ENCODE results near the gene TNPO2. TPM values are rescaled to one million over a fixed set of nuclear protein-coding genes. Genes with fewer than 3 reads are reported as not detected.
"Not testable (repeated sequence)": the region's sequence is repeated elsewhere in the genome, so short reads cannot be mapped to it uniquely, and the experiment has no call there.

Gene TNPO2
- total RNA-seq, 1 donor from 2014 or later: 20.4 TPM

- H3K4me3 ChIP-seq (ENCODE audit: low read length in 3 of 3): no peak overlapping the region
- H3K27me3 ChIP-seq (ENCODE audit: control insufficient read depth in 3 of 3, insufficient read depth in 3 of 3, low read length in 3 of 3): no peaks in the 10 kb centered on the region
- no peak overlapping the region for H3K9ac ChIP-seq (ENCODE audit: low read depth in 1 of 3, low read length in 3 of 3)
- H3K36me3 ChIP-seq (ENCODE audit: control insufficient read depth in 3 of 3, insufficient read depth in 3 of 3, low read length in 3 of 3): peaks cover 59 to 67% (median 64%) of the 10 kb centered on the region in 3 donors
- H3K9me3 ChIP-seq (ENCODE audit: control insufficient read depth in 3 of 3, low read length in 3 of 3): no peaks in the 10 kb centered on the region
- no peak overlapping the region for H3K27ac ChIP-seq (ENCODE audit: low read depth, low read length)
- no peaks in the 10 kb centered on the region for H3K4me1 ChIP-seq (ENCODE audit: control insufficient read depth in 3 of 3, insufficient read depth in 3 of 3, low read length in 3 of 3)
These were observed 12.5 kb downstream of the TNPO2 start for GRCh38 chr19:12711187-12711586.

GRCh38 chr19:12708641-12709040, 15.1 kb downstream of the TNPO2 start:
- Histone ChIP-seq H3K4me1 (ENCODE audit: control insufficient read depth in 3 of 3, insufficient read depth in 3 of 3, low read length in 3 of 3) (no peaks in the 10 kb centered on the region), H3K27me3 (ENCODE audit: control insufficient read depth in 3 of 3, insufficient read depth in 3 of 3, low read length in 3 of 3) (no peaks in the 10 kb centered on the region), H3K9me3 (ENCODE audit: control insufficient read depth in 3 of 3, low read length in 3 of 3) (no peaks in the 10 kb centered on the region), H3K9ac (ENCODE audit: low read depth in 1 of 3, low read length in 3 of 3) (no peak overlapping the region), H3K36me3 (ENCODE audit: control insufficient read depth in 3 of 3, insufficient read depth in 3 of 3, low read length in 3 of 3) (peaks cover 54 to 70% (median 69%) of the 10 kb centered on the region in 3 donors), H3K27ac (ENCODE audit: low read depth, low read length) (no peak overlapping the region), H3K4me3 (ENCODE audit: low read length in 3 of 3) (no peak overlapping the region)

GRCh38 chr19:12706332-12706718, 17.4 kb downstream of the TNPO2 start:
- Histone ChIP-seq H3K9ac (ENCODE audit: low read depth in 1 of 3, low read length in 3 of 3) (no peak overlapping the region), H3K4me1 (ENCODE audit: control insufficient read depth in 3 of 3, insufficient read depth in 3 of 3, low read length in 3 of 3) (no peaks in the 10 kb centered on the region), H3K27ac (ENCODE audit: low read depth, low read length) (no peak overlapping the region), H3K36me3 (ENCODE audit: control insufficient read depth in 3 of 3, insufficient read depth in 3 of 3, low read length in 3 of 3) (peaks cover 64 to 76% (median 75%) of the 10 kb centered on the region in 3 donors), H3K4me3 (ENCODE audit: low read length in 3 of 3) (no peak overlapping the region), H3K9me3 (ENCODE audit: control insufficient read depth in 3 of 3, low read length in 3 of 3) (no peaks in the 10 kb centered on the region), H3K27me3 (ENCODE audit: control insufficient read depth in 3 of 3, insufficient read depth in 3 of 3, low read length in 3 of 3) (no peaks in the 10 kb centered on the region)

- Histone ChIP-seq H3K9ac (ENCODE audit: low read depth in 1 of 3, low read length in 3 of 3) (no peak overlapping the region), H3K36me3 (ENCODE audit: control insufficient read depth in 3 of 3, insufficient read depth in 3 of 3, low read length in 3 of 3) (peaks cover 65 to 78% (median 76%) of the 10 kb centered on the region in 3 donors), H3K4me1 (ENCODE audit: control insufficient read depth in 3 of 3, insufficient read depth in 3 of 3, low read length in 3 of 3) (no peaks in the 10 kb centered on the region), H3K9me3 (ENCODE audit: control insufficient read depth in 3 of 3, low read length in 3 of 3) (no peaks in the 10 kb centered on the region), H3K27ac (ENCODE audit: low read depth, low read length) (no peak overlapping the region), H3K4me3 (ENCODE audit: low read length in 3 of 3) (no peak overlapping the region), H3K27me3 (ENCODE audit: control insufficient read depth in 3 of 3, insufficient read depth in 3 of 3, low read length in 3 of 3) (no peaks in the 10 kb centered on the region)
These were observed 17.9 kb downstream of the TNPO2 start for GRCh38 chr19:12705654-12706331.

GRCh38 chr19:12705169-12705568, 18.6 kb downstream of the TNPO2 start:
- H3K4me1 ChIP-seq (ENCODE audit: control insufficient read depth in 3 of 3, insufficient read depth in 3 of 3, low read length in 3 of 3): no peaks in the 10 kb centered on the region
- H3K9me3 ChIP-seq (ENCODE audit: control insufficient read depth in 3 of 3, low read length in 3 of 3): no peaks in the 10 kb centered on the region
- no peak overlapping the region for H3K9ac ChIP-seq (ENCODE audit: low read depth in 1 of 3, low read length in 3 of 3)
- H3K36me3 ChIP-seq (ENCODE audit: control insufficient read depth in 3 of 3, insufficient read depth in 3 of 3, low read length in 3 of 3): peaks cover 65 to 77% (median 75%) of the 10 kb centered on the region in 3 donors
- no peak overlapping the region for H3K4me3 ChIP-seq (ENCODE audit: low read length in 3 of 3)
- H3K27ac ChIP-seq (ENCODE audit: low read depth, low read length): no peak overlapping the region
- H3K27me3 ChIP-seq (ENCODE audit: control insufficient read depth in 3 of 3, insufficient read depth in 3 of 3, low read length in 3 of 3): no peaks in the 10 kb centered on the region

- Histone ChIP-seq H3K36me3 (ENCODE audit: control insufficient read depth in 3 of 3, insufficient read depth in 3 of 3, low read length in 3 of 3) (peaks cover 60 to 68% (median 66%) of the 10 kb centered on the region in 3 donors), H3K9me3 (ENCODE audit: control insufficient read depth in 3 of 3, low read length in 3 of 3) (no peaks in the 10 kb centered on the region)
These were observed 20.7 kb downstream of the TNPO2 start for GRCh38 chr19:12703046-12703445.

GRCh38 chr19:12701596-12702282, 22.0 kb downstream of the TNPO2 start:
- Histone ChIP-seq H3K36me3 (ENCODE audit: control insufficient read depth in 3 of 3, insufficient read depth in 3 of 3, low read length in 3 of 3) (peaks cover 57 to 62% (median 60%) of the 10 kb centered on the region in 3 donors), H3K27ac (ENCODE audit: low read depth, low read length) (no peak overlapping the region), H3K4me1 (ENCODE audit: control insufficient read depth in 3 of 3, insufficient read depth in 3 of 3, low read length in 3 of 3) (peaks cover 4 to 5% (median 5%) of the 10 kb centered on the region in 3 donors), H3K4me3 (ENCODE audit: low read length in 3 of 3) (no peak overlapping the region), H3K9me3 (ENCODE audit: control insufficient read depth in 3 of 3, low read length in 3 of 3) (no peaks in the 10 kb centered on the region), H3K9ac (ENCODE audit: low read depth in 1 of 3, low read length in 3 of 3) (no peak overlapping the region), H3K27me3 (ENCODE audit: control insufficient read depth in 3 of 3, insufficient read depth in 3 of 3, low read length in 3 of 3) (no peaks in the 10 kb centered on the region)

More at GRCh38 chr19:12703046-12703445, 20.7 kb downstream of the TNPO2 start:
- no peaks in the 10 kb centered on the region for H3K27me3 ChIP-seq (ENCODE audit: control insufficient read depth in 3 of 3, insufficient read depth in 3 of 3, low read length in 3 of 3)
- H3K9ac ChIP-seq (ENCODE audit: low read depth in 1 of 3, low read length in 3 of 3): no peak overlapping the region
- no peak overlapping the region for H3K4me3 ChIP-seq (ENCODE audit: low read length in 3 of 3)
- no peak overlapping the region for H3K27ac ChIP-seq (ENCODE audit: low read depth, low read length)
- H3K4me1 ChIP-seq (ENCODE audit: control insufficient read depth in 3 of 3, insufficient read depth in 3 of 3, low read length in 3 of 3): no peaks in the 10 kb centered on the region

GRCh38 chr19:12698138-12698537, 25.6 kb downstream of the TNPO2 start:
- Histone ChIP-seq H3K9ac (ENCODE audit: low read depth in 1 of 3, low read length in 3 of 3) (no peak overlapping the region), H3K27ac (ENCODE audit: low read depth, low read length) (no peak overlapping the region), H3K9me3 (ENCODE audit: control insufficient read depth in 3 of 3, low read length in 3 of 3) (no peaks in the 10 kb centered on the region), H3K4me1 (ENCODE audit: control insufficient read depth in 3 of 3, insufficient read depth in 3 of 3, low read length in 3 of 3) (peaks cover 14 to 20% (median 17%) of the 10 kb centered on the region in 3 donors), H3K27me3 (ENCODE audit: control insufficient read depth in 3 of 3, insufficient read depth in 3 of 3, low read length in 3 of 3) (no peaks in the 10 kb centered on the region), H3K36me3 (ENCODE audit: control insufficient read depth in 3 of 3, insufficient read depth in 3 of 3, low read length in 3 of 3) (peaks cover 27 to 31% (median 30%) of the 10 kb centered on the region in 3 donors), H3K4me3 (ENCODE audit: low read length in 3 of 3) (no peak overlapping the region)

- H3K36me3 ChIP-seq (ENCODE audit: control insufficient read depth in 3 of 3, insufficient read depth in 3 of 3, low read length in 3 of 3): peaks cover 20 to 24% (median 22%) of the 10 kb centered on the region in 3 donors
- H3K27me3 ChIP-seq (ENCODE audit: control insufficient read depth in 3 of 3, insufficient read depth in 3 of 3, low read length in 3 of 3); H3K9ac ChIP-seq (ENCODE audit: low read depth in 1 of 3, low read length in 3 of 3); H3K9me3 ChIP-seq (ENCODE audit: control insufficient read depth in 3 of 3, low read length in 3 of 3); H3K27ac ChIP-seq (ENCODE audit: low read depth, low read length): not testable (repeated sequence)
- peak overlapping the region in 1 of 3 donors; percentile 92 for H3K4me3 ChIP-seq (ENCODE audit: low read length in 3 of 3)
- peaks cover 14 to 20% (median 17%) of the 10 kb centered on the region in 3 donors for H3K4me1 ChIP-seq (ENCODE audit: control insufficient read depth in 3 of 3, insufficient read depth in 3 of 3, low read length in 3 of 3)
These were observed 26.3 kb downstream of the TNPO2 start for GRCh38 chr19:12697425-12697824.

Measured in skeletal muscle tissue (tissue), 4 donors.